ENCODE data around the gene LDLRAD1. TPM values are rescaled to one million over a fixed set of nuclear protein-coding genes. Genes with fewer than 3 reads are reported as not detected.

Gene LDLRAD1
- total and polyA plus RNA-seq, 2 of the 13 experiments (the other 11 are each of a cell fraction or from before 2014, with no cell fraction given), result 2.5 to 14.0 TPM

GRCh38 chr1:53968125-53968513 lies 49.9 kb downstream of the LDLRAD1 start:
- ATAC-seq (peak; percentile 86), FAIRE-seq (no peak), DNase-seq (ENCODE audit: low spot score) (peak; percentile 69)
- intact Hi-C loops (cut with micrococcal nuclease; ENCODE audit: unreplicated experiment), result no loop called here
- Histone ChIP-seq H3K9ac (ENCODE audit: insufficient read depth, low read depth, low read length) (no peak overlapping the region), H2AFZ (ENCODE audit: low read length) (no peak overlapping the region), H4K20me1 (ENCODE audit: insufficient read depth, low read length) (no peaks in the 10 kb centered on the region), H3K9me3 (ENCODE audit: low read length) (no peaks in the 10 kb centered on the region), H3K79me2 (ENCODE audit: insufficient read depth, low read length) (no peaks in the 10 kb centered on the region), H3K27ac (ENCODE audit: extremely low read length, insufficient read depth, low read length) (no peak overlapping the region), H3K4me3 (replicated peaks in 1 of 3; ENCODE audit: insufficient read depth in 1 of 3, low read depth in 2 of 3, low read length in 3 of 3) (no peak overlapping the region), H3K36me3 (replicated peaks in 1 of 2; ENCODE audit: control insufficient read depth in 1 of 2, insufficient read depth in 2 of 2, low read length in 2 of 2) (peaks cover 10 to 21% of the 10 kb centered on the region in 2 experiments; a peak in 4 of 5 replicates), H3K4me2 (ENCODE audit: low read depth, low read length) (no peak overlapping the region), H3K4me1 (ENCODE audit: insufficient read depth, low read length) (peaks cover 31% of the 10 kb centered on the region), H3K27me3 (ENCODE audit: control insufficient read depth in 1 of 2, insufficient read depth in 2 of 2, low read length in 2 of 2) (no peaks in the 10 kb centered on the region)
- ChIA-PET POLR2A (interaction anchor here (0.9 kb wide), 1 partner anchor 85 kb away, joined by 3 read pairs; the partner anchor contains the start of gene TMEM59), CTCF (ENCODE audit: low intra/inter-chr PET ratio, low total read pairs) (no interaction called here)
- TF ChIP-seq FOSL2 (CRISPR knock-in tag; IDR thresholded peaks at IDR 0.05), result peak; percentile 78
- TF ChIP-seq SOX5 (CRISPR knock-in tag; IDR thresholded peaks at IDR 0.05; ENCODE audit: borderline replicate concordance), result 0 out of 2 replicates have a peak, but pooled peaks have one; percentile 2
- peak; percentile 17; the same call in 1 of the 2 replicates for TF ChIP-seq SAP130 (CRISPR knock-in tag; IDR thresholded peaks at IDR 0.05; ENCODE audit: low read depth)
- peak; percentile 7; the same call in 1 of the 2 replicates for TF ChIP-seq NR2F6 (IDR thresholded peaks at IDR 0.05)
- no peak for TF ChIP-seq NR2F6 (CRISPR knock-in tag; IDR thresholded peaks at IDR 0.05)
- TF ChIP-seq FOSL1 (CRISPR knock-in tag; IDR thresholded peaks at IDR 0.05; ENCODE audit: borderline replicate concordance), result peak; percentile 50; the same call in 1 of the 2 replicates
- no peak for TF ChIP-seq SUZ12 (IDR thresholded peaks at IDR 0.05; ENCODE audit: low read depth, low read length)
- TF ChIP-seq, protein P1, sequence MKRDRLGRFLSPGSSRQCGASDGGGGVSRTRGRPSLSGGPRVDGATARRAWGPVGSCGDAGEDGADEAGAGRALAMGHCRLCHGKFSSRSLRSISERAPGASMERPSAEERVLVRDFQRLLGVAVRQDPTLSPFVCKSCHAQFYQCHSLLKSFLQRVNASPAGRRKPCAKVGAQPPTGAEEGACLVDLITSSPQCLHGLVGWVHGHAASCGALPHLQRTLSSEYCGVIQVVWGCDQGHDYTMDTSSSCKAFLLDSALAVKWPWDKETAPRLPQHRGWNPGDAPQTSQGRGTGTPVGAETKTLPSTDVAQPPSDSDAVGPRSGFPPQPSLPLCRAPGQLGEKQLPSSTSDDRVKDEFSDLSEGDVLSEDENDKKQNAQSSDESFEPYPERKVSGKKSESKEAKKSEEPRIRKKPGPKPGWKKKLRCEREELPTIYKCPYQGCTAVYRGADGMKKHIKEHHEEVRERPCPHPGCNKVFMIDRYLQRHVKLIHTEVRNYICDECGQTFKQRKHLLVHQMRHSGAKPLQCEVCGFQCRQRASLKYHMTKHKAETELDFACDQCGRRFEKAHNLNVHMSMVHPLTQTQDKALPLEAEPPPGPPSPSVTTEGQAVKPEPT (CRISPR knock-in tag; IDR thresholded peaks at IDR 0.05; ENCODE audit: low read depth), result no peak
- peak; percentile 29; the same call in 1 of the 2 replicates for TF ChIP-seq ETV5 (CRISPR knock-in tag; IDR thresholded peaks at IDR 0.05; ENCODE audit: borderline replicate concordance)
- TF ChIP-seq MAFK (conservative IDR thresholded peaks at IDR 0.05 in 1 of 2, IDR thresholded peaks at IDR 0.05 in 1 of 2; ENCODE audit: low read length in 2 of 2), result no peak
- no peak for TF ChIP-seq ZNF816 (CRISPR knock-in tag; IDR thresholded peaks at IDR 0.05; ENCODE audit: borderline replicate concordance)
- no TSS peak for BruUV-seq (replicated peaks)
- WGBS (ENCODE audit: low lambda C conversion rate), result 35% methylated on average over 2 of the region's 2 CpGs
- in situ Hi-C loops (cut with HindIII; ENCODE audit: extremely low pct_ligation_motif_present, low pct_unique_long_range_greater_than_20kb), result no loop called here

All from HepG2 (cell line).